Neuronal stem cell (in vitro differentiated cells): ENCODE measurements around the gene WDR59.
"Not testable (repeated sequence)": the region's sequence is repeated elsewhere in the genome, so short reads cannot be mapped to it uniquely, and the experiment has no call there.

Experiments used
- DNase-seq: peaks from one replicate; pipeline ENCODE4 v3.0.0-alpha.2; 2013; ENCODE audit warnings: low spot score
- H2AFZ ChIP-seq: one replicate; pipeline ENCODE4 v1.6.1; 2013; ENCODE audit warnings: mild to moderate bottlenecking, low read length, inconsistent platforms
- H2AK5ac ChIP-seq: 2 replicates; pipeline ENCODE4 v1.6.1; 2013; ENCODE audit warnings: low read depth, mild to moderate bottlenecking, inconsistent platforms, low read length, moderate library complexity, mixed read lengths
- H2BK120ac ChIP-seq: 2 replicates; pipeline ENCODE4 v1.6.1; 2013; ENCODE audit warnings: low read depth, mild to moderate bottlenecking, inconsistent platforms, low read length, moderate library complexity, mixed read lengths
- H2BK12ac ChIP-seq: one replicate; pipeline ENCODE4 v1.6.1; 2013; ENCODE audit warnings: low read length, inconsistent platforms
- H2BK15ac ChIP-seq: 2 replicates; pipeline ENCODE4 v1.6.1; 2013; ENCODE audit warnings: mild to moderate bottlenecking, low read length, inconsistent platforms, mixed read lengths
- H2BK5ac ChIP-seq: one replicate; pipeline ENCODE4 v1.6.1; 2013; ENCODE audit warnings: inconsistent platforms, mild to moderate bottlenecking, low read length, moderate library complexity
- H3K14ac ChIP-seq: one replicate; pipeline ENCODE4 v1.6.1; 2013; ENCODE audit warnings: low read length, inconsistent platforms
- H3K18ac ChIP-seq: 2 replicates; pipeline ENCODE4 v1.6.1; 2013; ENCODE audit warnings: low read length, inconsistent platforms
- H3K23ac ChIP-seq: 2 replicates; pipeline ENCODE4 v1.6.1; 2013; ENCODE audit warnings: low read depth, mild to moderate bottlenecking, mixed read lengths, low read length, inconsistent platforms; ENCODE audit not compliant: poor library complexity
- H3K27ac ChIP-seq: replicated peaks from 3 replicates; pipeline ENCODE4 v1.5.1; 2013; ENCODE audit warnings: low read length, inconsistent platforms
- H3K27me3 ChIP-seq, 3 experiments: 2 replicates each; pipeline ENCODE4 v1.6.1; 2013; ENCODE audit warnings: low read length in 3 of 3, mild to moderate bottlenecking in 2 of 3, inconsistent platforms in 1 of 3, low read depth in 1 of 3, mixed read lengths in 1 of 3, moderate library complexity in 1 of 3; ENCODE audit not compliant: control insufficient read depth in 3 of 3, insufficient read depth in 3 of 3
- H3K36me3 ChIP-seq, 2 donors: replicated peaks in 1 of 2; 2 replicates each; pipeline ENCODE4 v1.6.1; 2013; ENCODE audit warnings: low read length in 2 of 2; ENCODE audit not compliant: control insufficient read depth in 2 of 2, insufficient read depth in 2 of 2
- H3K4ac ChIP-seq: 2 replicates; pipeline ENCODE4 v1.6.1; 2013; ENCODE audit warnings: inconsistent platforms, mild to moderate bottlenecking, low read length, moderate library complexity
- H3K4me1 ChIP-seq, 2 donors: 1 replicate in 1 of 2; 2 replicates in 1 of 2; pipeline ENCODE4 v1.6.1; 2013; ENCODE audit warnings: low read length in 2 of 2, low read depth in 1 of 2; ENCODE audit not compliant: control insufficient read depth in 2 of 2, insufficient read depth in 1 of 2
- H3K4me2 ChIP-seq: one replicate; pipeline ENCODE4 v1.6.1; 2013; ENCODE audit warnings: mild to moderate bottlenecking, low read length, inconsistent platforms; ENCODE audit not compliant: insufficient read depth, poor library complexity, severe bottlenecking
- H3K4me3 ChIP-seq, 2 donors: 2 replicates each; pipeline ENCODE4 v1.5.1; 2013; ENCODE audit warnings: low read length in 2 of 2, mild to moderate bottlenecking in 2 of 2, inconsistent platforms in 1 of 2, moderate library complexity in 1 of 2
- H3K79me1 ChIP-seq: one replicate; pipeline ENCODE4 v1.6.1; 2013; ENCODE audit warnings: low read depth, mild to moderate bottlenecking, inconsistent platforms, low read length, moderate library complexity
- H3K9ac ChIP-seq: one replicate; pipeline ENCODE4 v1.6.1; 2013; ENCODE audit warnings: mild to moderate bottlenecking, low read depth, low read length, inconsistent platforms; ENCODE audit not compliant: poor library complexity
- H3K9me3 ChIP-seq, 2 donors: replicated peaks in 1 of 2; 2 replicates each; pipeline versions ENCODE3 to v1.6.1; 2013; ENCODE audit warnings: low read length in 2 of 2, mild to moderate bottlenecking in 2 of 2, inconsistent platforms in 1 of 2, low read depth in 1 of 2, mixed read lengths in 1 of 2, moderate library complexity in 1 of 2; ENCODE audit not compliant: control insufficient read depth in 2 of 2, insufficient read depth in 1 of 2
- H4K8ac ChIP-seq: one replicate; pipeline ENCODE4 v1.6.1; 2013; ENCODE audit warnings: low read depth, mild to moderate bottlenecking, inconsistent platforms, low read length, moderate library complexity
- H4K91ac ChIP-seq: one replicate; pipeline ENCODE4 v1.6.1; 2013; ENCODE audit warnings: low read length, low read depth, mild to moderate bottlenecking, inconsistent platforms; ENCODE audit not compliant: poor library complexity
- WGBS, 2 donors: extraction: QIAGEN DNeasy Blood & Tissue Kit; methylation state at CpG; one replicate each; pipeline ENCODE4 v1.1.7; 2013; ENCODE audit warnings: missing lambda C conversion rate in 2 of 2, mixed read lengths in 1 of 2; ENCODE audit not compliant: insufficient read length in 2 of 2, insufficient replicate concordance in 1 of 2; ENCODE audit errors: extremely low coverage in 2 of 2; 5-methylcytosine and 5-hydroxymethylcytosine counted together

WDR59 gene

GRCh38 chr16:74908759-74909158 lies 76.2 kb downstream of the WDR59 start:
- H3K79me1 ChIP-seq, H3K14ac ChIP-seq, H2BK15ac ChIP-seq, H3K23ac ChIP-seq, H4K8ac ChIP-seq, H4K91ac ChIP-seq, H2AFZ ChIP-seq, H2BK120ac ChIP-seq, H2AK5ac ChIP-seq, DNase-seq, H3K4ac ChIP-seq, H3K4me2 ChIP-seq, H3K18ac ChIP-seq, H3K4me3 ChIP-seq, H3K4me1 ChIP-seq, H3K27me3 ChIP-seq, H2BK12ac ChIP-seq, H3K9ac ChIP-seq, H2BK5ac ChIP-seq, H3K27ac ChIP-seq: not testable (repeated sequence)
- peaks cover 14 to 39% of the 10 kb centered on the region in 2 donors for H3K9me3 ChIP-seq
- no CpG with 5 or more reads among the region's 8 CpGs for WGBS, 2 donors
- peaks cover 27 to 86% of the 10 kb centered on the region in 2 donors for H3K36me3 ChIP-seq

DNA sequence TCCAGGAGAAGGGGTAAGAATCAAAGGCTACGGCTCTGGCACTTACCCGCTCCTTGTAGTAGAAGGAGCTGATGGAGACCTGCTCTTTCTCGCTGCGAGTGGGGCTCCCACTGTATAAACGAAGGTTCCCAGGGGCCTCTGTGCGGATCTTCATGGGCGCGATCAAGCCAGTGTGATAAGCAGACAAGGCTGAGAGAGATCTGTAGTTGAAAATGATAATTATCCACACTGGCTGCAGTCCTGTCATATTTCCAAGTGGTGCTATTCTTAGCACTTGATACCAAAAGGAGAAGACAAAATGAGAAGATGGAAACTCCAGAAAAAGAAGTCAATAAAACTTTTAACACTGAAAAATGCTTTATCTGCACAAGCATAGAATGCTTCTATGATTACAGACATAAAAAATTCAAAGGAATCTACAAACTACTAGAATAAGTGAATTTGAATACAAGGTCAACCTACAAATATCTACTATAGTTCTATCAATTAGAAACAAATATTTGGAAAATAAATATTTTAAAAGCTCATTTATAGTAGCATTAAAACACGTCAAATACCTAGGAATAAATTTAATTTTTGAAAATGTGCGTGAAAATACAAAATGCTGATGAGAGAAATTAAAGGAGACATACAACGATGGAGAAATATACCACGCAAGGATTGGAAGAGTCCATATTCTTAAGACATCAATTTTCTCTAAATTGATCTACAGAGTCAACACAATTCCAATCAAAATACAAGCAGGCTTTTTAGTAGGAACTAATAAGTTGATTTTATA lies 80.8 kb downstream of the WDR59 start:
- H3K9me3 ChIP-seq: peaks cover 0 to 13% of the 10 kb centered on the region in 2 donors
- H4K8ac ChIP-seq: no peak overlapping the region
- no CpG with 5 or more reads among the region's 12 CpGs for WGBS, 2 donors
- H3K27ac ChIP-seq: no peak overlapping the region
- no peak overlapping the region for H3K23ac ChIP-seq
- no peaks in the 10 kb centered on the region for H3K27me3 ChIP-seq
- H2BK5ac ChIP-seq: no peak overlapping the region
- H2BK12ac ChIP-seq: no peak overlapping the region
- no peak overlapping the region for H3K4ac ChIP-seq
- no peaks in the 10 kb centered on the region for H3K4me1 ChIP-seq
- no peak overlapping the region for H2BK15ac ChIP-seq
- H3K18ac ChIP-seq: no peak overlapping the region
- H2AFZ ChIP-seq: no peak overlapping the region
- H3K79me1 ChIP-seq: no peaks in the 10 kb centered on the region
- H3K9ac ChIP-seq: no peak overlapping the region
- H3K4me3 ChIP-seq: no peak overlapping the region
- no peak overlapping the region for H4K91ac ChIP-seq
- peaks cover 8 to 87% of the 10 kb centered on the region in 2 donors for H3K36me3 ChIP-seq
- no peak overlapping the region for H2AK5ac ChIP-seq
- H2BK120ac ChIP-seq: no peak overlapping the region
- DNase-seq: no peak
- H3K4me2 ChIP-seq: no peak overlapping the region
- no peak overlapping the region for H3K14ac ChIP-seq

DNA sequence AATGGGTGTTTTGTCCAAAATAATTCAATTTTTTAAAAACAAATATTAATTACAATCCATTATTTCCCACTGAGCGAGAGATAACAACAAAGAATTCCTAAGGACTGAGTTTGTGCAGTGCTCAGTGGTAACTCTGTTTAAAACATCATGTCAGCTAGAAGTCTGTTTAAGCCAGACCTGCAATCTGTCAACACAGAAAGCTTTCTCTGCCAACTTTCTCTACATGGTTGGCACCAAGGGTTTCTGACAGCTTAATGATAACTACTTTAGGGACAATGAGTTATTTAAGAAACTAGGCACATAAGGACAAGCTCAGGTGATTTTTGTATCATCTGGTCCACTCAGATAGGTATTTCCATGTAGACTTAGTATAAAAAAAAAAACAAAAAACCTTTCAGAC lies 81.8 kb downstream of the WDR59 start:
- H3K9me3 ChIP-seq: peaks cover 0 to 13% of the 10 kb centered on the region in 2 donors
- H3K4me1 ChIP-seq: peaks cover 0 to 1% of the 10 kb centered on the region in 2 donors
- no peak overlapping the region for H2BK5ac ChIP-seq
- no peak overlapping the region for H2BK120ac ChIP-seq
- H3K4me2 ChIP-seq: no peak overlapping the region
- no peak overlapping the region for H2BK15ac ChIP-seq
- no CpG with 5 or more reads among the region's 1 CpG for WGBS, 2 donors
- H3K27ac ChIP-seq: no peak overlapping the region
- DNase-seq: no peak
- no peak overlapping the region for H2AK5ac ChIP-seq
- no peak overlapping the region for H4K91ac ChIP-seq
- no peak overlapping the region for H3K9ac ChIP-seq
- H3K4me3 ChIP-seq: no peak overlapping the region
- no peak overlapping the region for H4K8ac ChIP-seq
- peaks cover 8 to 87% of the 10 kb centered on the region in 2 donors for H3K36me3 ChIP-seq
- H3K18ac ChIP-seq: no peak overlapping the region
- no peak overlapping the region for H3K4ac ChIP-seq
- no peak overlapping the region for H3K14ac ChIP-seq
- H3K79me1 ChIP-seq: no peaks in the 10 kb centered on the region
- no peak overlapping the region for H2BK12ac ChIP-seq
- H3K23ac ChIP-seq: no peak overlapping the region
- no peaks in the 10 kb centered on the region for H3K27me3 ChIP-seq
- H2AFZ ChIP-seq: no peak overlapping the region

DNA sequence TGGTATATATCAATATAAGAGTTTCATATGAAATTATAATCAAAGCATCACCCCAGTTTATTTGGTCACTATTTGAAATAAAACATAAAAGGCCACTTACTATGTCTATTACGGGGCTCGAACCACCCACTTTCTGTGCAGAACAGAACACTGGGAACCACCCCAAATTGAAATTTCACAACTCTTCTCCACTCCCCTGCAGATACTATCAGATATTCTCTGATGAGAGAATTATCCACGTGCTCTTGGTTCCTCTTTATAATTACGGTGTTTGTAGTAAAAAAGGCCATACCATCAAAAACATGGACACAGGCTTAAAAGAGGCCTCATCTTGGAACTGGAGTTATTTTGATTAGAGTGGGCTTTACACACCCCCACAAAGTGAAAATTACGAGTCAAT lies 82.8 kb downstream of the WDR59 start:
- WGBS, 2 donors: no CpG with 5 or more reads among the region's 5 CpGs
- Histone ChIP-seq H3K36me3 (peaks cover 8 to 87% of the 10 kb centered on the region in 2 donors), H3K9ac (no peak overlapping the region), H2BK120ac (no peak overlapping the region), H2BK12ac (no peak overlapping the region), H2AK5ac (no peak overlapping the region), H4K91ac (no peak overlapping the region), H3K4ac (no peak overlapping the region), H3K9me3 (peaks cover 0 to 6% of the 10 kb centered on the region in 2 donors), H2AFZ (no peak overlapping the region), H3K4me1 (peaks cover 0 to 3% of the 10 kb centered on the region in 2 donors), H3K18ac (no peak overlapping the region), H3K4me3 (no peak overlapping the region), H3K27ac (no peak overlapping the region), H3K23ac (no peak overlapping the region), H2BK5ac (no peak overlapping the region), H3K27me3 (no peaks in the 10 kb centered on the region), H3K4me2 (no peak overlapping the region), H4K8ac (no peak overlapping the region), H3K14ac (no peak overlapping the region), H3K79me1 (no peaks in the 10 kb centered on the region), H2BK15ac (no peak overlapping the region)
- no peak for DNase-seq
